ENCODE data around the gene OLA1. TPM values are rescaled to one million over a fixed set of nuclear protein-coding genes. Genes with fewer than 3 reads are reported as not detected.

The OLA1 gene
- total and polyA plus RNA-seq, 7 donors: 51.5 to 99.6 (median 67.6) TPM

GRCh38 chr2:174161490-174161889, 86.8 kb downstream of the OLA1 start:
- 78 to 88% methylated on average over 3 of the region's 3 CpGs for WGBS, 2 donors
- Histone ChIP-seq H3K4me3 (no peak overlapping the region), H3K36me3 (no peaks in the 10 kb centered on the region), H3K9me3 (peaks cover 0 to 4% (median 0%) of the 10 kb centered on the region in 4 donors), H3K27me3 (no peaks in the 10 kb centered on the region), H3K27ac (no peak overlapping the region), H3K4me1 (no peaks in the 10 kb centered on the region)
- no peak for DNase-seq
- intact Hi-C loops (cut with DNase I): no loop called here
- no peak for TF ChIP-seq POLR2A (IDR thresholded peaks at IDR 0.05)
- no peak for TF ChIP-seq EP300 (IDR thresholded peaks at IDR 0.05)
- TF ChIP-seq, protein P1, sequence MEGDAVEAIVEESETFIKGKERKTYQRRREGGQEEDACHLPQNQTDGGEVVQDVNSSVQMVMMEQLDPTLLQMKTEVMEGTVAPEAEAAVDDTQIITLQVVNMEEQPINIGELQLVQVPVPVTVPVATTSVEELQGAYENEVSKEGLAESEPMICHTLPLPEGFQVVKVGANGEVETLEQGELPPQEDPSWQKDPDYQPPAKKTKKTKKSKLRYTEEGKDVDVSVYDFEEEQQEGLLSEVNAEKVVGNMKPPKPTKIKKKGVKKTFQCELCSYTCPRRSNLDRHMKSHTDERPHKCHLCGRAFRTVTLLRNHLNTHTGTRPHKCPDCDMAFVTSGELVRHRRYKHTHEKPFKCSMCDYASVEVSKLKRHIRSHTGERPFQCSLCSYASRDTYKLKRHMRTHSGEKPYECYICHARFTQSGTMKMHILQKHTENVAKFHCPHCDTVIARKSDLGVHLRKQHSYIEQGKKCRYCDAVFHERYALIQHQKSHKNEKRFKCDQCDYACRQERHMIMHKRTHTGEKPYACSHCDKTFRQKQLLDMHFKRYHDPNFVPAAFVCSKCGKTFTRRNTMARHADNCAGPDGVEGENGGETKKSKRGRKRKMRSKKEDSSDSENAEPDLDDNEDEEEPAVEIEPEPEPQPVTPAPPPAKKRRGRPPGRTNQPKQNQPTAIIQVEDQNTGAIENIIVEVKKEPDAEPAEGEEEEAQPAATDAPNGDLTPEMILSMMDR (IDR thresholded peaks at IDR 0.05): no peak
- TF ChIP-seq POLR2AphosphoS5 (IDR thresholded peaks at IDR 0.05): no peak

DNA sequence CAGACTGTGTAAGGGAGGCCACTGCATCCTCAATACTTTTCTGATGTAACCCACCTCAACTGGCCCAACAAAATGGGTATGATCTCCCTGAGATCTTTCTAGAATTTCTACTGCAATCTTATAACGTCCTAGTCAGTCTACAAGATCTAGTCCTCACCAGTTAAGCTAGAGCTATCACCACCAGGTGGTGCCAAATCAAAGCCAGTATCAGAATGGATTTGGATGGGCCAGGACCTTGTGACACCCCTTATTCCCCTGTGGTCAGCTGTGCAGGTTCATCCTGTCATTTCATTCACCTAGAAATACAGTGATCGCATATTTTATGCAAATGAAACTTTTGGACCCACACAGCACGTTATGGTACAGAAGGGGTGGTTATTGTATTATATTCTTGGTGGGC, 90.3 kb downstream of the OLA1 start:
- 75 to 81% methylated on average over 3 of the region's 3 CpGs for WGBS, 2 donors
- no peak overlapping the region for H3K4me3 ChIP-seq
- no peak overlapping the region for H3K27ac ChIP-seq
- intact Hi-C loops (cut with DNase I): loop anchor here (5.0 kb wide), 1 partner anchor 184 kb away; no protein-coding TSS in a partner anchor
- no peaks in the 10 kb centered on the region for H3K27me3 ChIP-seq
- DNase-seq: no peak
- H3K36me3 ChIP-seq: no peaks in the 10 kb centered on the region
- H3K9me3 ChIP-seq: no peaks in the 10 kb centered on the region
- H3K4me1 ChIP-seq: peaks cover 0 to 8% (median 2%) of the 10 kb centered on the region in 4 donors
- no peak for TF ChIP-seq POLR2A (IDR thresholded peaks at IDR 0.05)
- TF ChIP-seq, protein P1 (IDR thresholded peaks at IDR 0.05): peak in 1 of 4 experiments; percentile 24

GRCh38 chr2:174157053-174157452, 91.3 kb downstream of the OLA1 start:
- TF ChIP-seq POLR2A (IDR thresholded peaks at IDR 0.05) (no peak), EP300 (IDR thresholded peaks at IDR 0.05) (no peak), POLR2AphosphoS5 (IDR thresholded peaks at IDR 0.05) (no peak)
- TF ChIP-seq, protein P1 (IDR thresholded peaks at IDR 0.05): no peak
- intact Hi-C loops (cut with DNase I): loop anchor here (5.0 kb wide), 1 partner anchor 185 kb away; no protein-coding TSS in a partner anchor
- Histone ChIP-seq H3K27ac (no peak overlapping the region), H3K36me3 (no peaks in the 10 kb centered on the region), H3K4me1 (peaks cover 0 to 8% (median 2%) of the 10 kb centered on the region in 4 donors), H3K4me3 (no peak overlapping the region), H3K9me3 (no peaks in the 10 kb centered on the region), H3K27me3 (no peaks in the 10 kb centered on the region)
- 94 to 98% methylated on average over 1 of the region's 1 CpG for WGBS, 2 donors
- DNase-seq: no peak

DNA sequence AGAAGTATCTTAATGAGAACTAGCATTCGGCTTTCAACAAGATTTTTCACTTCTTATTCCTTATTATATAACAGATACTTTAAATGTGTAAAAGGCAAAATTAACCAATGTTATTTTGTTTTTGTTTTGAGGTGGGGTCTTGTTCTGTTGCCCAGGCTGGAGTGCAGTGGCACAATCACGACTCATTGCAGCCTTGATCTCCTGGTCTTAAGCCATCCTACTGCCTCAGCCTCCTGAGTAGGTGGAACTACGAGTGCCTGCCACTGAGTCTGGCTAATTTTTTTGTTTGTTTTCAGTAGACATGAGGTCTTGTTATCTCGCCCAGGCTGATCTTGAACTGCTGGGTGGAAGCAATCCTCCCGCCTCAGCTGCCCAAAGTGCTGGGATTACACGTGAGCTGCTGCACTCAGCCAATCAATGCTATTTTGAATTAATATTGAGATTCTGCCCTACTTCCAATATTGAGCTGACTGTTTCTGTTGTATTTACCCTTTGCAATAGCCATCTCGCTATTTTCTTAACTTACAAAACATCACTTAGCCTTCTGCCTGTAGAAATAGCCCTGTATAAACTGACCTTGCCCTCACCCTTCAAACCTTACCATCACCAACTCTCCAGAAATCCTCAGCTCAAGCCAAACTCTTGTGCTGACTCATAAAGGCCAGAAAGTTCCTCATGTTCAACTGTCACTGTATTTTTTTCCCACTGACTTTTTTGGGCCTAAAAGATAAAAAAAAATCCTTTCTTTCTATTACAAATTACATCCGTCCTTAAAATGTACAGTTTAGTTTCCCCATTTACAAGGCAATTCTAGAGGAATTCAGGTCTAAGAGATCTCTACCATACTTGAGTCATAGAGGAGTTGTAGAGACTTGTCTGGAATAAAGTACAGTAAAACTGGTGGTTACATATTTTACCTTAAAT, 94.3 kb downstream of the OLA1 start:
- no peak for DNase-seq
- Histone ChIP-seq H3K27me3 (no peaks in the 10 kb centered on the region), H3K9me3 (no peaks in the 10 kb centered on the region), H3K4me3 (no peak overlapping the region), H3K36me3 (no peaks in the 10 kb centered on the region), H3K4me1 (peaks cover 0 to 8% (median 2%) of the 10 kb centered on the region in 4 donors), H3K27ac (no peak overlapping the region)
- TF ChIP-seq POLR2AphosphoS5 (IDR thresholded peaks at IDR 0.05) (no peak), POLR2A (IDR thresholded peaks at IDR 0.05) (no peak), EP300 (IDR thresholded peaks at IDR 0.05) (no peak)
- TF ChIP-seq, protein P1 (IDR thresholded peaks at IDR 0.05): no peak
- intact Hi-C loops (cut with DNase I): no loop called here
- WGBS, 2 donors: 88 to 90% methylated on average over 8 of the region's 8 CpGs

Measured in sigmoid colon (tissue), 7 donors.